HCT116 (cell line): ENCODE data around the gene SULT1B1. TPM values are rescaled to one million over a fixed set of nuclear protein-coding genes. Genes with fewer than 3 reads are reported as not detected.

Source experiments
- ATAC-seq: fragments of 200-7000 bp; cut with Tn5 transposase; 2 replicates; pipeline ENCODE4 v1.9.1; 2020; ENCODE audit warnings: mild to moderate bottlenecking, moderate library complexity
- BruUV-seq: library from RNA; stranded (reverse); fragments of 400-500 nt; replicated peaks from 2 replicates; lab custom pipeline; 2021; lab: Mats Ljungman, UMichigan
- CTCF ChIA-PET: fragments of 300-600 bp; sonication (Branson Sonifier 250); formaldehyde crosslinking; loops from one replicate; lab custom pipeline; 2021; ENCODE audit warnings: antibody characterized with exemption; lab: Charles Lee
- POLR2A ChIA-PET: fragments of 300-600, 350-600 bp; sonication (Branson Sonifier 250); formaldehyde crosslinking; loops from one replicate; lab custom pipeline; 2021; ENCODE audit warnings: antibody characterized with exemption; lab: Charles Lee
- RAD21 ChIA-PET, 2 experiments: fragments of 300-600 bp; sonication (Branson Sonifier 250); formaldehyde crosslinking; loops; one replicate each; lab custom pipeline; 2023; ENCODE audit warnings: low total read pairs in 2 of 2; ENCODE audit not compliant: uncharacterized antibody in 2 of 2, unreplicated experiment in 2 of 2, low non-redundant PET in 1 of 2; lab: Charles Lee
- DNase-seq: peaks from one replicate; pipeline ENCODE4 v3.0.0-alpha.2; 2010; ENCODE audit warnings: low read depth, low spot score
- H2AFZ ChIP-seq: fragments of 200-600 bp; shearing (Covaris generic), sonication (generic); 2 replicates; pipeline ENCODE4 v1.6.1; 2017; ENCODE audit warnings: low read depth, mixed run types, mixed read lengths, antibody characterized with exemption, low read length; ENCODE audit not compliant: poor library complexity, severe bottlenecking
- H3K27ac ChIP-seq: 2 replicates; pipeline ENCODE4 v1.5.1; 2012; ENCODE audit warnings: low read depth, low read length
- H3K27me3 ChIP-seq: fragments of 200-600 bp; sonication (generic); 2 replicates; pipeline ENCODE4 v1.6.1; 2016; ENCODE audit warnings: mixed run types, low read length, mixed read lengths; ENCODE audit not compliant: insufficient read depth
- H3K36me3 ChIP-seq, 2 experiments: fragments of 200-500 bp in 1 of 2; fragments of 200-600 bp in 1 of 2; sonication (Bioruptor generic) in 1 of 2; sonication (generic) in 1 of 2; 2 replicates each; pipeline versions ENCODE4 v1.5.1 to v1.6.1; 2014 to 2016; ENCODE audit warnings: low read length in 2 of 2, inconsistent platforms in 1 of 2, mixed read lengths in 1 of 2, mixed run types in 1 of 2; ENCODE audit not compliant: insufficient read depth in 2 of 2, control insufficient read depth in 1 of 2
- H3K4me1 ChIP-seq, 2 experiments: fragments of 200-600 bp in 1 of 2; sonication (generic) in 1 of 2; 2 replicates each; pipeline versions ENCODE4 v1.5.1 to v1.6.1; 2012 to 2017; ENCODE audit warnings: low read length in 2 of 2, inconsistent platforms in 1 of 2, mild to moderate bottlenecking in 1 of 2, mixed read lengths in 1 of 2, mixed run types in 1 of 2, moderate library complexity in 1 of 2; ENCODE audit not compliant: insufficient read depth in 2 of 2, control insufficient read depth in 1 of 2
- H3K4me2 ChIP-seq: fragments of 200-600 bp; sonication (generic); 2 replicates; pipeline ENCODE4 v1.6.1; 2017; ENCODE audit warnings: mixed run types, low read length, mixed read lengths
- H3K4me3 ChIP-seq, 2 experiments: fragments of 200-600 bp in 1 of 2; sonication (generic) in 1 of 2; replicated peaks in 1 of 2; 2 replicates each; pipeline ENCODE4 v1.5.1; 2011 to 2016; ENCODE audit warnings: low read length in 2 of 2, control low read depth in 1 of 2, low read depth in 1 of 2, mild to moderate bottlenecking in 1 of 2, mixed read lengths in 1 of 2, mixed run types in 1 of 2
- H3K79me2 ChIP-seq: fragments of 200-600 bp; sonication (generic); 2 replicates; pipeline ENCODE4 v1.6.1; 2017; ENCODE audit warnings: mild to moderate bottlenecking, mixed run types, low read length, moderate library complexity, mixed read lengths; ENCODE audit not compliant: insufficient read depth
- H3K9ac ChIP-seq: fragments of 200-600 bp; sonication (generic); 2 replicates; pipeline ENCODE4 v1.6.1; 2016; ENCODE audit warnings: low read length, mixed read lengths
- H3K9me2 ChIP-seq: fragments of 200-600 bp; sonication (generic), shearing (Covaris generic); 2 replicates; pipeline ENCODE4 v1.6.1; 2017; ENCODE audit warnings: mixed run types, mild to moderate bottlenecking, moderate library complexity; ENCODE audit not compliant: insufficient read depth
- H3K9me3 ChIP-seq, 2 experiments: fragments of 200-500 bp in 1 of 2; fragments of 200-600 bp in 1 of 2; sonication (Bioruptor generic) in 1 of 2; sonication (generic) in 1 of 2; 2 replicates each; pipeline ENCODE4 v1.6.1; 2014 to 2017; ENCODE audit warnings: low read length in 2 of 2, mixed read lengths in 2 of 2, inconsistent platforms in 1 of 2, low read depth in 1 of 2, mild to moderate bottlenecking in 1 of 2, mixed run types in 1 of 2, moderate library complexity in 1 of 2; ENCODE audit not compliant: control insufficient read depth in 1 of 2, insufficient read depth in 1 of 2
- H4K20me1 ChIP-seq: fragments of 200-600 bp; sonication (generic), shearing (Covaris generic); 2 replicates; pipeline ENCODE4 v1.6.1; 2017; ENCODE audit warnings: mixed run types, mild to moderate bottlenecking, moderate library complexity; ENCODE audit not compliant: insufficient read depth
- EZH2 ChIP-seq: fragments of 200-600 bp; sonication (generic); IDR thresholded peaks from 2 replicates; pipeline ENCODE4 v1.6.1; 2017; ENCODE audit warnings: antibody characterized with exemption, mixed run types
- EZH2phosphoT487 ChIP-seq: fragments of 200-600 bp; IDR thresholded peaks from 2 replicates; pipeline ENCODE4 v1.6.1; 2018; ENCODE audit warnings: antibody characterized with exemption, borderline replicate concordance
- RAD21 ChIP-seq: IDR thresholded peaks from 2 replicates; pipeline ENCODE4 v1.6.1; 2012; ENCODE audit warnings: low read depth, mild to moderate bottlenecking
- SIN3A ChIP-seq: IDR thresholded peaks from 2 replicates; pipeline ENCODE4 v1.6.1; 2012; ENCODE audit warnings: low read depth
- SP1 ChIP-seq: IDR thresholded peaks from 2 replicates; pipeline ENCODE4 v1.6.1; 2012; ENCODE audit warnings: low read depth
- TCF7L2 ChIP-seq: IDR thresholded peaks from 2 replicates; pipeline ENCODE4 v1.7.0; 2011; ENCODE audit warnings: borderline replicate concordance, inconsistent platforms; ENCODE audit not compliant: insufficient read depth, insufficient read length; ENCODE audit errors: extremely low read depth
- YY1 ChIP-seq: IDR thresholded peaks from 2 replicates; pipeline ENCODE4 v1.6.1; 2011; ENCODE audit warnings: low read length, low read depth, moderate library complexity, mild to moderate bottlenecking; ENCODE audit not compliant: insufficient replicate concordance; ENCODE audit errors: extremely low read depth
- ZFX ChIP-seq: fragments of 450-650 bp; IDR thresholded peaks from 2 replicates; pipeline ENCODE4 v1.6.1; 2017
- intact Hi-C: fragments of 100-400 bp; cut with micrococcal nuclease; formaldehyde crosslinking; loops from 2 replicates; pipeline ENCODE4 v1.10.0; 2022
- total RNA-seq: library from RNA; stranded (reverse); gene quantifications from one replicate; pipeline ENCODE4 v1.2.1, GENCODE V29; 2021; ENCODE audit not compliant: unreplicated experiment

The SULT1B1 gene
- total RNA-seq, 1 experiment from 2014 or later: 0.10 TPM

GRCh38 chr4:69764311-69764710 is 3.9 kb upstream of the SULT1B1 start:
- no peak overlapping the region for H3K4me3 ChIP-seq
- DNase-seq: no peak
- no peak overlapping the region for H3K27ac ChIP-seq
- no peaks in the 10 kb centered on the region for H4K20me1 ChIP-seq
- H3K9me3 ChIP-seq: no peaks in the 10 kb centered on the region
- no peaks in the 10 kb centered on the region for H3K79me2 ChIP-seq
- ChIA-PET RAD21 (no interaction called here), POLR2A (no interaction called here), CTCF (no interaction called here)
- H3K27me3 ChIP-seq: no peaks in the 10 kb centered on the region
- intact Hi-C loops: no loop called here
- no peak overlapping the region for H3K9ac ChIP-seq
- no peak for ATAC-seq
- no peak overlapping the region for H3K4me2 ChIP-seq
- BruUV-seq: no TSS peak
- H3K9me2 ChIP-seq: no peaks in the 10 kb centered on the region
- H2AFZ ChIP-seq: no peak overlapping the region
- no peak for TF ChIP-seq SP1
- no peak for TF ChIP-seq SIN3A
- no peak for TF ChIP-seq TCF7L2
- TF ChIP-seq EZH2: no peak
- no peaks in the 10 kb centered on the region for H3K36me3 ChIP-seq
- no peaks in the 10 kb centered on the region for H3K4me1 ChIP-seq

GRCh38 chr4:69763233-69763632 is 2.8 kb upstream of the SULT1B1 start:
- no peak for ATAC-seq
- no TSS peak for BruUV-seq
- DNase-seq: no peak
- RAD21 ChIA-PET: no interaction called here
- Histone ChIP-seq H3K79me2 (no peaks in the 10 kb centered on the region), H3K27ac (no peak overlapping the region), H3K4me2 (no peak overlapping the region), H3K4me3 (no peak overlapping the region), H3K9me2 (no peaks in the 10 kb centered on the region), H3K4me1 (no peaks in the 10 kb centered on the region), H3K9ac (no peak overlapping the region), H2AFZ (no peak overlapping the region), H3K27me3 (no peaks in the 10 kb centered on the region), H4K20me1 (no peaks in the 10 kb centered on the region), H3K36me3 (no peaks in the 10 kb centered on the region), H3K9me3 (no peaks in the 10 kb centered on the region)
- intact Hi-C loops: no loop called here
- POLR2A ChIA-PET: no interaction called here
- CTCF ChIA-PET: no interaction called here
- TF ChIP-seq EZH2phosphoT487 (no peak), ZFX (no peak), RAD21 (no peak), SIN3A (no peak), YY1 (no peak), EZH2 (no peak), TCF7L2 (no peak)
